ENCODE data around the gene PSMB3. TPM values are rescaled to one million over a fixed set of nuclear protein-coding genes. Genes with fewer than 3 reads are reported as not detected.

The PSMB3 gene
- polyA plus RNA-seq, 1 donor (not counting 4 experiments of a cell fraction or from before 2014, with no cell fraction given), result 294 TPM

- no peak for FAIRE-seq
- no peaks in the 10 kb centered on the region for H4K20me1 ChIP-seq (ENCODE audit: control insufficient read depth, extremely low read depth, insufficient read depth, low read length)
- dilution Hi-C loops (cut with MboI; ENCODE audit: extremely low pct_ligation_motif_present, low sequenced_read_pairs), result no loop called here
- H2AFZ ChIP-seq (ENCODE audit: control insufficient read depth, low read length), result no peak overlapping the region
- peaks cover 14% of the 10 kb centered on the region for H3K4me1 ChIP-seq (ENCODE audit: control insufficient read depth, extremely low read depth, insufficient read depth, low read length)
- H3K9me3 ChIP-seq (ENCODE audit: control insufficient read depth, low read depth, low read length), result no peaks in the 10 kb centered on the region
- H3K27me3 ChIP-seq (ENCODE audit: control insufficient read depth, extremely low read depth, insufficient read depth, low read length), result no peaks in the 10 kb centered on the region
- no peak for DNase-seq (ENCODE audit: low read depth, low spot score)
- H3K4me2 ChIP-seq (ENCODE audit: control insufficient read depth, extremely low read depth, insufficient read depth, low read depth, low read length), result no peak overlapping the region
- H3K4me3 ChIP-seq (ENCODE audit: control insufficient read depth in 2 of 3, extremely low read depth in 1 of 3, insufficient read depth in 2 of 3, low read depth in 1 of 3, low read length in 3 of 3), result no peak overlapping the region
- H3K27ac ChIP-seq (ENCODE audit: control insufficient read depth, insufficient read depth, low read length), result no peak overlapping the region
- H3K9ac ChIP-seq (ENCODE audit: control insufficient read depth, extremely low read depth, insufficient read depth, low read length), result no peak overlapping the region
- H3K79me2 ChIP-seq (ENCODE audit: control insufficient read depth, insufficient read depth, low read length), result peaks cover 13% of the 10 kb centered on the region
- H3K36me3 ChIP-seq (ENCODE audit: control insufficient read depth in 2 of 2, extremely low read depth in 1 of 2, insufficient read depth in 2 of 2, low read length in 2 of 2), result peaks cover 17 to 23% of the 10 kb centered on the region in 2 experiments
- H3K9me1 ChIP-seq (ENCODE audit: control insufficient read depth, extremely low read depth, insufficient read depth, low read length), result no peaks in the 10 kb centered on the region
- TF ChIP-seq, protein P1, sequence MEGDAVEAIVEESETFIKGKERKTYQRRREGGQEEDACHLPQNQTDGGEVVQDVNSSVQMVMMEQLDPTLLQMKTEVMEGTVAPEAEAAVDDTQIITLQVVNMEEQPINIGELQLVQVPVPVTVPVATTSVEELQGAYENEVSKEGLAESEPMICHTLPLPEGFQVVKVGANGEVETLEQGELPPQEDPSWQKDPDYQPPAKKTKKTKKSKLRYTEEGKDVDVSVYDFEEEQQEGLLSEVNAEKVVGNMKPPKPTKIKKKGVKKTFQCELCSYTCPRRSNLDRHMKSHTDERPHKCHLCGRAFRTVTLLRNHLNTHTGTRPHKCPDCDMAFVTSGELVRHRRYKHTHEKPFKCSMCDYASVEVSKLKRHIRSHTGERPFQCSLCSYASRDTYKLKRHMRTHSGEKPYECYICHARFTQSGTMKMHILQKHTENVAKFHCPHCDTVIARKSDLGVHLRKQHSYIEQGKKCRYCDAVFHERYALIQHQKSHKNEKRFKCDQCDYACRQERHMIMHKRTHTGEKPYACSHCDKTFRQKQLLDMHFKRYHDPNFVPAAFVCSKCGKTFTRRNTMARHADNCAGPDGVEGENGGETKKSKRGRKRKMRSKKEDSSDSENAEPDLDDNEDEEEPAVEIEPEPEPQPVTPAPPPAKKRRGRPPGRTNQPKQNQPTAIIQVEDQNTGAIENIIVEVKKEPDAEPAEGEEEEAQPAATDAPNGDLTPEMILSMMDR (optimal IDR thresholded peaks at IDR 0.05 in 1 of 3, IDR thresholded peaks at IDR 0.05 in 1 of 3, conservative IDR thresholded peaks at IDR 0.05 in 1 of 3; ENCODE audit: extremely low read depth in 1 of 3, insufficient read depth in 2 of 3, low read length in 3 of 3), result no peak
- no peak for TF ChIP-seq EZH2 (IDR thresholded peaks at IDR 0.05; ENCODE audit: low read length)
Observed at GRCh38 chr17:38732376-38733281, 19.9 kb upstream of the PSMB3 start.

- Histone ChIP-seq H3K4me1 (ENCODE audit: control insufficient read depth, extremely low read depth, insufficient read depth, low read length) (peaks cover 14% of the 10 kb centered on the region), H4K20me1 (ENCODE audit: control insufficient read depth, extremely low read depth, insufficient read depth, low read length) (no peaks in the 10 kb centered on the region), H3K9me1 (ENCODE audit: control insufficient read depth, extremely low read depth, insufficient read depth, low read length) (no peaks in the 10 kb centered on the region), H3K79me2 (ENCODE audit: control insufficient read depth, insufficient read depth, low read length) (peaks cover 13% of the 10 kb centered on the region), H3K27me3 (ENCODE audit: control insufficient read depth, extremely low read depth, insufficient read depth, low read length) (no peaks in the 10 kb centered on the region), H2AFZ (ENCODE audit: control insufficient read depth, low read length) (no peak overlapping the region), H3K27ac (ENCODE audit: control insufficient read depth, insufficient read depth, low read length) (no peak overlapping the region), H3K4me2 (ENCODE audit: control insufficient read depth, extremely low read depth, insufficient read depth, low read depth, low read length) (no peak overlapping the region), H3K9ac (ENCODE audit: control insufficient read depth, extremely low read depth, insufficient read depth, low read length) (no peak overlapping the region), H3K4me3 (ENCODE audit: control insufficient read depth in 2 of 3, extremely low read depth in 1 of 3, insufficient read depth in 2 of 3, low read depth in 1 of 3, low read length in 3 of 3) (no peak overlapping the region), H3K9me3 (ENCODE audit: control insufficient read depth, low read depth, low read length) (no peaks in the 10 kb centered on the region), H3K36me3 (ENCODE audit: control insufficient read depth in 2 of 2, extremely low read depth in 1 of 2, insufficient read depth in 2 of 2, low read length in 2 of 2) (peaks cover 19 to 29% of the 10 kb centered on the region in 2 experiments)
- DNase-seq (ENCODE audit: low read depth, low spot score), result no peak
- TF ChIP-seq, protein P1 (optimal IDR thresholded peaks at IDR 0.05 in 1 of 3, IDR thresholded peaks at IDR 0.05 in 1 of 3, conservative IDR thresholded peaks at IDR 0.05 in 1 of 3; ENCODE audit: extremely low read depth in 1 of 3, insufficient read depth in 2 of 3, low read length in 3 of 3), result no peak
- TF ChIP-seq EZH2 (IDR thresholded peaks at IDR 0.05; ENCODE audit: low read length), result no peak
- FAIRE-seq, result no peak
- dilution Hi-C loops (cut with MboI; ENCODE audit: extremely low pct_ligation_motif_present, low sequenced_read_pairs), result no loop called here
Observed at GRCh38 chr17:38733282-38733981, 19.1 kb upstream of the PSMB3 start.

All from keratinocyte (primary cell).